SJCRH30 (cell line): ENCODE results near the gene ANO3. TPM values are rescaled to one million over a fixed set of nuclear protein-coding genes. Genes with fewer than 3 reads are reported as not detected.
A peak's percentile ranks its signal among the peaks of the same experiment; 100 is the strongest.

Source experiments
- DNase-seq, 2 experiments: peaks; one replicate each; pipeline ENCODE4 v3.0.0-alpha.2; 2015 to 2020
- H3K27ac ChIP-seq: fragments of 250-450 bp; sonication (Bioruptor Pico); 2 replicates; pipeline ENCODE4 v1.5.1; 2020; ENCODE audit warnings: mild to moderate bottlenecking, moderate library complexity
- H3K27me3 ChIP-seq: fragments of 250-450 bp; sonication (Bioruptor Pico); 2 replicates; pipeline ENCODE4 v1.5.1; 2020; ENCODE audit warnings: mild to moderate bottlenecking, moderate library complexity
- H3K36me3 ChIP-seq: fragments of 250-450 bp; sonication (Bioruptor Pico); 2 replicates; pipeline ENCODE4 v1.5.1; 2020; ENCODE audit warnings: mild to moderate bottlenecking, moderate library complexity
- H3K4me1 ChIP-seq: fragments of 250-450 bp; sonication (Bioruptor Pico); 2 replicates; pipeline ENCODE4 v1.5.1; 2020; ENCODE audit warnings: mild to moderate bottlenecking, moderate library complexity
- H3K4me3 ChIP-seq: fragments of 250-450 bp; sonication (Bioruptor Pico); 2 replicates; pipeline ENCODE4 v1.5.1; 2020; ENCODE audit warnings: mild to moderate bottlenecking, moderate library complexity
- H3K9me3 ChIP-seq: fragments of 250-450 bp; sonication (Bioruptor Pico); replicated peaks from 2 replicates; pipeline ENCODE4 v1.5.1; 2020; ENCODE audit warnings: mild to moderate bottlenecking, moderate library complexity
- total RNA-seq: library from RNA; depleted of rRNA; stranded (reverse); fragments of >200 nt; shearing (Covaris generic); gene quantifications from 2 replicates; pipeline ENCODE4 v1.2.3, GENCODE V29; 2014

ANO3 gene
- total RNA-seq, 1 experiment from 2014 or later, result 0.12 TPM

- H3K27me3 ChIP-seq, result 0 out of 2 replicates have a peak, but pooled peaks cover 2% of the 10 kb centered on the region
- no peaks in the 10 kb centered on the region for H3K9me3 ChIP-seq
- no peaks in the 10 kb centered on the region for H3K4me1 ChIP-seq
- no peaks in the 10 kb centered on the region for H3K36me3 ChIP-seq
- H3K4me3 ChIP-seq, result no peak overlapping the region
- no peak overlapping the region for H3K27ac ChIP-seq
- no peak for DNase-seq
These were observed 1.7 kb upstream of the ANO3 start for GRCh38 chr11:26330262-26330661.

GRCh38 chr11:26332572-26332915 lies 614 bp downstream of the ANO3 start:
- Histone ChIP-seq H3K4me1 (no peaks in the 10 kb centered on the region), H3K27me3 (0 out of 2 replicates have a peak, but pooled peaks cover 2% of the 10 kb centered on the region), H3K36me3 (no peaks in the 10 kb centered on the region), H3K27ac (no peak overlapping the region), H3K9me3 (no peaks in the 10 kb centered on the region), H3K4me3 (no peak overlapping the region)
- DNase-seq, result no peak

GRCh38 chr11:26333906-26334305 lies 2.0 kb downstream of the ANO3 start:
- no peak for DNase-seq
- H3K4me3 ChIP-seq, result no peak overlapping the region
- H3K36me3 ChIP-seq, result no peaks in the 10 kb centered on the region
- no peak overlapping the region for H3K27ac ChIP-seq
- H3K4me1 ChIP-seq, result no peaks in the 10 kb centered on the region
- H3K9me3 ChIP-seq, result no peaks in the 10 kb centered on the region
- H3K27me3 ChIP-seq, result 0 out of 2 replicates have a peak, but pooled peaks cover 2% of the 10 kb centered on the region

DNA sequence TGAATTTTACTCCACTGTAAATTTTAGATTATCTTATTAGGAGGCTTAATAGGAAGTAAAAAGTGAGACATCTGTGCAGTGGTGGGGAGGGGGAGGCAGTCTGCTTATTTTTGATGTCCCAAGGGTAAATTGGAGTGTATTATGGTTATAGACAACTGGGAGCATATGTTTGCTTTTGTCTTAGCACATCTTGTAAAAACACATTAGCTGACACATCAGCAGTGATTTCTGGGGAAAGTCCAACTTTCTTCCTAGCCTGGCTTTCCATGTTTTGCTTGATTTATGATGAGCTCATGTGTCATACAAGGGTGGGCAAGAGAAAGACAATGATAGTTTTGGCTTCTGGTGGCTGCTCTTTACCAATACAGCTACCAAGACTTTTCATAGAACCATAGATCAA lies 4.0 kb downstream of the ANO3 start:
- Histone ChIP-seq H3K27me3 (0 out of 2 replicates have a peak, but pooled peaks cover 2% of the 10 kb centered on the region), H3K4me3 (no peak overlapping the region), H3K4me1 (no peaks in the 10 kb centered on the region), H3K27ac (no peak overlapping the region), H3K9me3 (no peaks in the 10 kb centered on the region), H3K36me3 (no peaks in the 10 kb centered on the region)
- no peak for DNase-seq

DNA sequence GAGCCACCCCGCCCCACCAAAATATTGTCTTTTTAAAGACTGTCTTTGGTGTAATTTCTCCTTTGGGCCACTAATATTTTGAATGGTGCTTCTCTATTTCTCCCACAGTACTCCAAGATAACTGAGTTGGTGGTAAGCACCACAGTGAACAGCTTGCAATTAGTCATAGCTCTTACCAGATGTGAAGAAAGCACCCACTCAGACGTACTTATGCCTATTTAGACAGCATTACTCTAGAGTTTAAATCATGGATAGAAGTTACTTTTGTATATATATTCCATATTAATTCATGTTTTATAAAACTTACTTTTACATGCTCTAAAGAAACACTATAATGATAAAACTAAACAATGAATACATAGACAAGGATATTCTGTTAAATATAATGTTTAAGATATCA lies 12.7 kb downstream of the ANO3 start:
- H3K9me3 ChIP-seq, result no peaks in the 10 kb centered on the region
- no peak overlapping the region for H3K27ac ChIP-seq
- no peaks in the 10 kb centered on the region for H3K4me1 ChIP-seq
- peak in 1 of 2 experiments; percentile 14 for DNase-seq
- no peaks in the 10 kb centered on the region for H3K36me3 ChIP-seq
- no peaks in the 10 kb centered on the region for H3K27me3 ChIP-seq
- no peak overlapping the region for H3K4me3 ChIP-seq

GRCh38 chr11:26348776-26349175 lies 16.8 kb downstream of the ANO3 start:
- Histone ChIP-seq H3K27me3 (no peaks in the 10 kb centered on the region), H3K4me3 (no peak overlapping the region)

GRCh38 chr11:26350002-26350401 lies 18.1 kb downstream of the ANO3 start:
- H3K9me3 ChIP-seq, result no peaks in the 10 kb centered on the region
- no peaks in the 10 kb centered on the region for H3K36me3 ChIP-seq
- no peaks in the 10 kb centered on the region for H3K4me1 ChIP-seq
- H3K27me3 ChIP-seq, result no peaks in the 10 kb centered on the region
- no peak overlapping the region for H3K4me3 ChIP-seq
- H3K27ac ChIP-seq, result no peak overlapping the region
- DNase-seq, result no peak

More at GRCh38 chr11:26348776-26349175, 16.8 kb downstream of the ANO3 start:
- H3K4me1 ChIP-seq, result no peaks in the 10 kb centered on the region
- no peaks in the 10 kb centered on the region for H3K9me3 ChIP-seq
- DNase-seq, result no peak
- no peaks in the 10 kb centered on the region for H3K36me3 ChIP-seq
- H3K27ac ChIP-seq, result no peak overlapping the region

- Histone ChIP-seq H3K4me3 (no peak overlapping the region), H3K27me3 (no peaks in the 10 kb centered on the region), H3K9me3 (no peaks in the 10 kb centered on the region), H3K36me3 (no peaks in the 10 kb centered on the region), H3K4me1 (no peaks in the 10 kb centered on the region), H3K27ac (no peak overlapping the region)
- no peak for DNase-seq
These were observed 21.1 kb downstream of the ANO3 start for GRCh38 chr11:26353010-26353409.

DNA sequence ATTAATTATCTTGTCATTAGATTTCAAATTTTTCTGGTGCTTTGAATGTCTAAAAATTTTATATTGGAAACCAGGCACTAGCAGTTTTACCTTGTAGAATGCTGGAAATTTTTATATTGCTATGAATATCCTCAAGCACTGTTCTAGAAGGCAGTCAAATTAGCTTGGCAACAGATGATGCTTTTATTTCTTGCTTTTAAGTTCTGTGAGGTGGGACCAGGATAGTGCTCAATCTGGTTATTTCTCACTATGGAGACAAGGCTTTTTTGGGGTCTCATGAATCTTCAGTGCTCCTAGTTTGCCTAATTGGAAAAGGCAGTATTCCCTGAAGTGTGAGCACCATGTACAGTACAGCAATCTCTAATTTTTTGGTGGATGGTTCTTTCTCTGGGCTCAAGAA lies 27.1 kb downstream of the ANO3 start:
- Histone ChIP-seq H3K27ac (no peak overlapping the region), H3K4me3 (no peak overlapping the region), H3K4me1 (no peaks in the 10 kb centered on the region), H3K36me3 (no peaks in the 10 kb centered on the region), H3K9me3 (no peaks in the 10 kb centered on the region; the same call in 1 of the 2 replicates), H3K27me3 (no peaks in the 10 kb centered on the region)
- DNase-seq, result no peak

GRCh38 chr11:26365284-26365683 lies 33.4 kb downstream of the ANO3 start:
- no peaks in the 10 kb centered on the region; the same call in 1 of the 2 replicates for H3K9me3 ChIP-seq
- no peak for DNase-seq
- H3K4me3 ChIP-seq, result no peak overlapping the region
- no peaks in the 10 kb centered on the region for H3K36me3 ChIP-seq
- H3K27me3 ChIP-seq, result no peaks in the 10 kb centered on the region
- H3K27ac ChIP-seq, result no peak overlapping the region
- H3K4me1 ChIP-seq, result no peaks in the 10 kb centered on the region

DNA sequence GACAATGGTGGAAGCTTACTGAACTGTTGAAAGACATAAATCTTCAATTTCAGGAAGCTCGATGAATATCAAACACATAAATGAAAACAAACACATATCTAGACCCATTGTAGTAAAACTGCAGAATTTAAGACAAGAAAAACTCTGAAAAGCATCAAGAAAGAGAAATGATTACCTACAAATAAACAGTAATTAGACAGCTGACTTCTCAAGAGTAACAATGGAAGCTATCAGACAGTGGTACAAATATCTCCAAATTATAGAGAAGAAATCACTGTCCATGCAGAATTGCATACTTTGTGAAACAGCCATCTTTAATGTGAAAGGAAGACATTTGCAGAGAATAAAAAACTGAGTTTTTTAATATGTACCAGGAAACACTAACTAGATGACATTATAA lies 45.7 kb downstream of the ANO3 start:
- no peak overlapping the region for H3K4me3 ChIP-seq
- no peak overlapping the region for H3K27ac ChIP-seq
- DNase-seq, result no peak
- H3K27me3 ChIP-seq, result no peaks in the 10 kb centered on the region
- H3K9me3 ChIP-seq, result peaks cover 3% of the 10 kb centered on the region; the same call in 1 of the 2 replicates
- H3K4me1 ChIP-seq, result no peaks in the 10 kb centered on the region
- no peaks in the 10 kb centered on the region for H3K36me3 ChIP-seq

DNA sequence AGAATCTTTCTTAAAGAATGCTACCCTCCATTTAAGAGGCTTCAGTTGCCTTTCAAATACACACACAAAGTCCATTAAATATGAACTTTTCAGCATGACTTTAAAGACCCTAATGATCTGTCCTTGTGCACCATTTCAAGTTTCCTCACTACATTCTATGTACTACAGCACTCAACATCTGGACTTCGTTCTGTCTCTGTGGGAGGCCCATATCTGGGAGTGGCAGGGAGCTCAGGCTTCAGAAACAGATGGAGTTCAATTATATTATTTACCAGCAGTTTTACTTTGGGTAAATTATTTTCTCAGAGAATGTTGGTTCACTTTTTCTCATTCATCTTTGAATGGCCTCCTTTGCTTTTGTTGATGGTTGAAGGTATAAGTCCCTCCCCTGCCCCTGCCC lies 67.4 kb downstream of the ANO3 start:
- peaks cover 4% of the 10 kb centered on the region; the same call in 1 of the 2 replicates for H3K27me3 ChIP-seq
- H3K9me3 ChIP-seq, result no peaks in the 10 kb centered on the region
- no peaks in the 10 kb centered on the region for H3K4me1 ChIP-seq
- no peak for DNase-seq
- H3K27ac ChIP-seq, result no peak overlapping the region
- H3K4me3 ChIP-seq, result no peak overlapping the region
- H3K36me3 ChIP-seq, result no peaks in the 10 kb centered on the region

- peak; percentile 23 to 73 for DNase-seq
- no peak overlapping the region for H3K27ac ChIP-seq
- peaks cover 2% of the 10 kb centered on the region; the same call in 1 of the 2 replicates for H3K4me1 ChIP-seq
- no peaks in the 10 kb centered on the region for H3K9me3 ChIP-seq
- H3K4me3 ChIP-seq, result no peak overlapping the region
- no peaks in the 10 kb centered on the region for H3K27me3 ChIP-seq
- no peaks in the 10 kb centered on the region for H3K36me3 ChIP-seq
These were observed 78.9 kb downstream of the ANO3 start for GRCh38 chr11:26410706-26411366.

DNA sequence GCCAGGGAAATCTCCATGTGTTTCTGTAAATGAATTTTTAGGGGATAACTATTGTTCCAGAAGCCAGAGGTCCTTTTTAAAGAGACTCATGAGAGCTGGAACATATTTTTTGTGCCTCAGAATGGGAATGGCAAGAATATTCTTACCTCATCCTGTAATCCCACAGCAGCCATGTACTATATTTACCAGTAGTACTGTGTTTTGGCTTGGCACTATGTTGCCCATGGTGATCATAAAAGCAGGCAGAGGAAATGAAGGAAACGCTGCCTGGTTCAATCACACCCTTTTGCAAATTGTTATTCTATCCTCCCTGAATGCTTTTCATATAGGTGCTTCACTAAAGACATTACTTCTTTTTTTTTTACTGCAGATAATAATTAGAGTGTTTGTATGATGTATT lies 81.0 kb downstream of the ANO3 start:
- no peak for DNase-seq
- no peaks in the 10 kb centered on the region for H3K27me3 ChIP-seq
- no peaks in the 10 kb centered on the region for H3K9me3 ChIP-seq
- H3K27ac ChIP-seq, result no peak overlapping the region
- H3K4me3 ChIP-seq, result no peak overlapping the region
- H3K36me3 ChIP-seq, result no peaks in the 10 kb centered on the region
- H3K4me1 ChIP-seq, result peaks cover 2% of the 10 kb centered on the region; the same call in 1 of the 2 replicates

DNA sequence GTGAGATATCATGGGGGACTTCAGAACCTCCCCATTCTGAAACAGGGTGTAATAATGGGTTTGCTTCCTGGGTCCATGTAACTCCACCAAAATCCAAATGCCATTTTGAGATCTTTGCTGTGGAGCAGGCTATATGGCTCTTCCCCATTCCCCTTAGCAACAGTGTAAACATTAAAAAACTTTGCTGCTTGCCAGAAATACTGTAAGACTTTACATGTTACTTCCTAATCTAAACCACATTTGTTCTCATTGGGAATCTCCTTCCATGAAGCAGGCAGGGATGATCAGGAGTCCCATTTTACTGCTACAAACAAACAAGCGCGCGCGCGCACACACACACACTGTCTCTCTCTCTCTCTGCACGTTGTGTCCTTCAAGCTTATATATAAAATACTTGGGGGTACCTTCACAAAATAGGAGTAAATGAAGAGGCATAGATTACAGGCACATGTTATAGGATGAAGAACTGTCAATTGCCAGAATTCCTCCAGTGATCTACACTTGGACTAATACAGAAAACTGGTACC lies 86.5 kb downstream of the ANO3 start:
- Histone ChIP-seq H3K9me3 (no peaks in the 10 kb centered on the region), H3K36me3 (no peaks in the 10 kb centered on the region), H3K4me1 (no peaks in the 10 kb centered on the region)

DNA sequence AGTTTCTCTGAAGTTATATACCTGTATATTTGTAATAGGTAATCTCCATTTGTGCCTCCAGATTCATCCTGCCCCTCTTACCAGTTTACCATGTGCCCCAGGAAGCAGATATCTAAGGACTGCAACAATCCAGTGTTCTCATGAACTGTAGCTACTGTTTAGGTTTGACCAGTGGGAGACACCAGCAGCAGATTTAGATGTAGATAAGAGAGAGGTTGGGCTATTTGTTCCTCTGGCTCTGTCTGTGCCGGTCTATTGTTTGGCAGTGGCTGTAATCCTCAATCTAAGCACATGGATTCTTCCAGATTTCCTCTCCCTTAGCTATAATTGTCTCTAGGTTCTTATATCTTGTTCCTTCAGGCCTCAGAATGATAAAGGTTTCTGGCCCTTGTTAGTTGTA lies 88.4 kb downstream of the ANO3 start:
- no peak overlapping the region for H3K4me3 ChIP-seq
- H3K9me3 ChIP-seq, result no peaks in the 10 kb centered on the region
- no peak overlapping the region for H3K27ac ChIP-seq
- DNase-seq, result no peak
- no peaks in the 10 kb centered on the region for H3K4me1 ChIP-seq
- no peaks in the 10 kb centered on the region for H3K36me3 ChIP-seq
- no peaks in the 10 kb centered on the region for H3K27me3 ChIP-seq

More for the DNA sequence above, 86.5 kb downstream of the ANO3 start:
- Histone ChIP-seq H3K4me3 (no peak overlapping the region), H3K27ac (no peak overlapping the region), H3K27me3 (no peaks in the 10 kb centered on the region)
- DNase-seq, result no peak
